ENCODE measurements around the gene SOCS1.

GRCh38 chr16:11215935-11216556 lies 40.0 kb downstream of the SOCS1 start:
- no peak for TF ChIP-seq RAD21 (conservative IDR thresholded peaks at IDR 0.05 in 1 of 2, IDR thresholded peaks at IDR 0.05 in 1 of 2)
- no peak for TF ChIP-seq POLR2A (IDR thresholded peaks at IDR 0.05; ENCODE audit: low read length)
- TF ChIP-seq, protein P1, sequence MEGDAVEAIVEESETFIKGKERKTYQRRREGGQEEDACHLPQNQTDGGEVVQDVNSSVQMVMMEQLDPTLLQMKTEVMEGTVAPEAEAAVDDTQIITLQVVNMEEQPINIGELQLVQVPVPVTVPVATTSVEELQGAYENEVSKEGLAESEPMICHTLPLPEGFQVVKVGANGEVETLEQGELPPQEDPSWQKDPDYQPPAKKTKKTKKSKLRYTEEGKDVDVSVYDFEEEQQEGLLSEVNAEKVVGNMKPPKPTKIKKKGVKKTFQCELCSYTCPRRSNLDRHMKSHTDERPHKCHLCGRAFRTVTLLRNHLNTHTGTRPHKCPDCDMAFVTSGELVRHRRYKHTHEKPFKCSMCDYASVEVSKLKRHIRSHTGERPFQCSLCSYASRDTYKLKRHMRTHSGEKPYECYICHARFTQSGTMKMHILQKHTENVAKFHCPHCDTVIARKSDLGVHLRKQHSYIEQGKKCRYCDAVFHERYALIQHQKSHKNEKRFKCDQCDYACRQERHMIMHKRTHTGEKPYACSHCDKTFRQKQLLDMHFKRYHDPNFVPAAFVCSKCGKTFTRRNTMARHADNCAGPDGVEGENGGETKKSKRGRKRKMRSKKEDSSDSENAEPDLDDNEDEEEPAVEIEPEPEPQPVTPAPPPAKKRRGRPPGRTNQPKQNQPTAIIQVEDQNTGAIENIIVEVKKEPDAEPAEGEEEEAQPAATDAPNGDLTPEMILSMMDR (IDR thresholded peaks at IDR 0.05) = no peak
- TF ChIP-seq MAX (IDR thresholded peaks at IDR 0.05) = no peak
